ENCODE results near the gene LDHA. TPM values are rescaled to one million over a fixed set of nuclear protein-coding genes. Genes with fewer than 3 reads are reported as not detected.

The LDHA gene
- total and polyA plus RNA-seq, 9 of the 15 experiments (the other 6 are each of a cell fraction or from before 2014, with no cell fraction given): 535 to 3,001 (median 926) TPM

- TF ChIP-seq ZBTB1 (CRISPR knock-in tag; IDR thresholded peaks at IDR 0.05; ENCODE audit: borderline replicate concordance, low read depth) (peak; percentile 71), NCOR1 (IDR thresholded peaks at IDR 0.05) (peak; percentile 50), FOXM1 (IDR thresholded peaks at IDR 0.05; ENCODE audit: low read depth) (no peak), FOXM1 (CRISPR knock-in tag; IDR thresholded peaks at IDR 0.05; ENCODE audit: low read depth) (peak; percentile 91; the same call in 1 of the 2 replicates), BCOR (IDR thresholded peaks at IDR 0.05) (peak; percentile 54; the same call in 1 of the 2 replicates), PATZ1 (CRISPR knock-in tag; IDR thresholded peaks at IDR 0.05; ENCODE audit: borderline replicate concordance) (0 out of 2 replicates have a peak, but pooled peaks have one; percentile 52), NBN (IDR thresholded peaks at IDR 0.05; ENCODE audit: low read depth) (peak; percentile 60; the same call in 1 of the 2 replicates), MTA2 (IDR thresholded peaks at IDR 0.05; ENCODE audit: low read depth) (no peak), KAT7 (CRISPR knock-in tag; IDR thresholded peaks at IDR 0.05; ENCODE audit: borderline replicate concordance) (peak; percentile 32; the same call in 1 of the 2 replicates), JUN (IDR thresholded peaks at IDR 0.05; ENCODE audit: borderline replicate concordance, low read depth, low read length) (peak; percentile 65; the same call in 1 of the 2 replicates), JUN (CRISPR knock-in tag; IDR thresholded peaks at IDR 0.05; ENCODE audit: borderline replicate concordance) (peak; percentile 79; the same call in 1 of the 2 replicates), EWSR1 (IDR thresholded peaks at IDR 0.05; ENCODE audit: borderline replicate concordance, low read depth, partially characterized antibody) (no peak), SRSF9 (IDR thresholded peaks at IDR 0.05; ENCODE audit: borderline replicate concordance, low read depth, low read length) (no peak), HES1 (IDR thresholded peaks at IDR 0.05; ENCODE audit: low read depth) (peak; percentile 44; the same call in 1 of the 2 replicates), TOE1 (IDR thresholded peaks at IDR 0.05; ENCODE audit: borderline replicate concordance) (peak; percentile 79), TOE1 (CRISPR knock-in tag; IDR thresholded peaks at IDR 0.05; ENCODE audit: borderline replicate concordance, low read depth) (no peak; the same call in 1 of the 2 replicates), ZNF431 (CRISPR knock-in tag; IDR thresholded peaks at IDR 0.05) (peak; percentile 79), ZNF354B (CRISPR knock-in tag; IDR thresholded peaks at IDR 0.05) (no peak), RAD51 (IDR thresholded peaks at IDR 0.05; ENCODE audit: borderline replicate concordance, low read depth) (peak; percentile 60; the same call in 1 of the 2 replicates), PML (IDR thresholded peaks at IDR 0.05; ENCODE audit: low read length) (peak; percentile 74), FOXA1 (IDR thresholded peaks at IDR 0.05; ENCODE audit: borderline replicate concordance) (no peak), CBFA2T3 (IDR thresholded peaks at IDR 0.05) (peak; percentile 9; the same call in 1 of the 2 replicates), MNT (conservative IDR thresholded peaks at IDR 0.05) (peak; percentile 99 to 100), DMBX1 (CRISPR knock-in tag; IDR thresholded peaks at IDR 0.05; ENCODE audit: borderline replicate concordance) (0 out of 2 replicates have a peak, but pooled peaks have one; percentile 30), MEF2D (tag; conservative IDR thresholded peaks at IDR 0.05; ENCODE audit: low read depth) (no peak)
These were observed at the start of gene LDHA (continued) for GRCh38 chr11:18394275-18394927.
